CD4-positive, alpha-beta memory T cell (primary cell): ENCODE results near the gene SPON1. TPM values are rescaled to one million over a fixed set of nuclear protein-coding genes. Genes with fewer than 3 reads are reported as not detected.
"Not testable (repeated sequence)": the region's sequence is repeated elsewhere in the genome, so short reads cannot be mapped to it uniquely, and the experiment has no call there.

Source experiments
- CTCF ChIA-PET: fragments of 350-600 bp; sonication (Branson Sonifier 250); formaldehyde crosslinking; loops from one replicate; lab custom pipeline; 2021; ENCODE audit warnings: inconsistent platforms; ENCODE audit not compliant: partially characterized antibody; lab: Charles Lee
- POLR2A ChIA-PET: fragments of 350-600 bp; sonication (Branson Sonifier 250); formaldehyde crosslinking; loops from one replicate; lab custom pipeline; 2021; ENCODE audit not compliant: partially characterized antibody; lab: Charles Lee
- DNase-seq, 5 donors: peaks; one replicate each; pipeline versions ENCODE4 v3.0.0 to v3.0.0-alpha.2; 2020 to 2022; ENCODE audit warnings: mixed read lengths in 1 of 5
- H3K27ac ChIP-seq: one replicate; pipeline ENCODE4 v1.7.0; 2013; ENCODE audit warnings: low read depth, low read length
- H3K27me3 ChIP-seq: 2 replicates; pipeline ENCODE4 v1.7.0; 2013; ENCODE audit warnings: mild to moderate bottlenecking, low read length, moderate library complexity; ENCODE audit not compliant: insufficient read depth
- H3K36me3 ChIP-seq: 2 replicates; pipeline ENCODE4 v1.7.0; 2013; ENCODE audit warnings: mild to moderate bottlenecking, low read length, moderate library complexity; ENCODE audit not compliant: insufficient read depth
- H3K4me1 ChIP-seq: 2 replicates; pipeline ENCODE4 v1.7.0; 2013; ENCODE audit warnings: mild to moderate bottlenecking, low read length, moderate library complexity; ENCODE audit not compliant: insufficient read depth
- H3K4me3 ChIP-seq, 2 donors: one replicate each; pipeline ENCODE4 v1.7.0; 2013; ENCODE audit warnings: low read length in 2 of 2, mild to moderate bottlenecking in 1 of 2
- H3K9me3 ChIP-seq, 2 donors: one replicate each; pipeline ENCODE4 v1.7.0; 2013; ENCODE audit warnings: low read length in 2 of 2, control low read depth in 1 of 2; ENCODE audit not compliant: control insufficient read depth in 1 of 2
- H3K27ac Mint-ChIP-seq, 7 donors: one replicate each; pipeline ENCODE4 v1.8.0; 2020 to 2021; ENCODE audit warnings: mixed read lengths in 7 of 7, mild to moderate bottlenecking in 6 of 7, inconsistent platforms in 3 of 7, moderate library complexity in 3 of 7
- H3K27me3 Mint-ChIP-seq, 2 donors: one replicate each; pipeline ENCODE4 v1.8.0; 2020 to 2021; ENCODE audit warnings: mixed read lengths in 2 of 2
- H3K36me3 Mint-ChIP-seq, 2 donors: one replicate each; pipeline ENCODE4 v1.8.0; 2020 to 2021; ENCODE audit warnings: mixed read lengths in 2 of 2, inconsistent platforms in 1 of 2, mild to moderate bottlenecking in 1 of 2
- H3K4me1 Mint-ChIP-seq, 4 donors: one replicate each; pipeline ENCODE4 v1.8.0; 2020 to 2021; ENCODE audit warnings: mixed read lengths in 4 of 4, mild to moderate bottlenecking in 1 of 4
- H3K4me3 Mint-ChIP-seq, 8 donors: one replicate each; pipeline ENCODE4 v1.8.0; 2020 to 2021; ENCODE audit warnings: mixed read lengths in 8 of 8, mild to moderate bottlenecking in 7 of 8, moderate library complexity in 6 of 8, inconsistent platforms in 3 of 8
- H3K9me3 Mint-ChIP-seq, 8 donors: one replicate each; pipeline ENCODE4 v1.8.0; 2020 to 2021; ENCODE audit warnings: mixed read lengths in 8 of 8, mild to moderate bottlenecking in 5 of 8, inconsistent platforms in 3 of 8, moderate library complexity in 1 of 8
- intact Hi-C: fragments of 100-400 bp; cut with micrococcal nuclease; formaldehyde crosslinking; loops from one replicate; pipeline ENCODE4 v1.15.1; 2023
- polyA plus RNA-seq, 2 donors: library from polyadenylated mRNA; unstranded; fragments of 300-500 nt; fragmentation: Illumina TruSeq; gene quantifications; one replicate each; pipeline ENCODE4 v1.2.3, GENCODE V29; 2021
- total RNA-seq, 2 experiments: library from RNA; stranded (reverse); gene quantifications; one replicate each; pipeline ENCODE4 v1.2.3, GENCODE V29; 2021

Gene SPON1
- total and polyA plus RNA-seq, 4 experiments from 2014 or later, result 2.0 to 60.4 (median 30.6) TPM

DNA sequence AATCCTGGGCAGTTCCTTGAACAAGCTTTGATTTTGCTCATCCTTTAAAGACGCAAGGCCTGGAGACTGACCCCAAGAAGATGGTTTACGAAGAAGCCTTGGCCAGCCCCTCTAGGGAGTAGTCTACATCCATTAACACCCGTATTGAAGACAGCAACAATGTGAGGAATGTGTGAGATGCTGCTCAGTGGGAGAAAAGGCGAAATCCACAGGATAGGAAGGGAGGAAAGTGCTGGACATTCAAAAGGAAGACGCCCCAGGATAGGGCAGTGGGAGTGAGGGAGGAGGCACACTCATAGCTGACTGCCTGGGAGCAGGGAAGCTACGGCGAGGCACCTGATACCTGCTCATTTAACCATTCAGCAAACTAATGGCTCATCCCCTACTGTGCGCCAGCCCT, 282.4 kb downstream of the SPON1 start:
- Mint-ChIP-seq H3K36me3 (no peaks in the 10 kb centered on the region), H3K4me3 (no peak overlapping the region), H3K27ac (no peak overlapping the region), H3K27me3 (no peaks in the 10 kb centered on the region), H3K4me1 (peaks cover 21 to 28% (median 24%) of the 10 kb centered on the region in 4 donors), H3K9me3 (no peaks in the 10 kb centered on the region)
- ChIA-PET CTCF (interaction anchor here (1.3 to 10.7 kb wide), 2 partner anchors 96 to 472 kb away, joined by 3 to 299 read pairs; no protein-coding TSS in a partner anchor), POLR2A (no interaction called here)
- peaks cover 18% of the 10 kb centered on the region for H3K4me1 ChIP-seq
- H3K27me3 ChIP-seq, result no peaks in the 10 kb centered on the region
- H3K36me3 ChIP-seq, result no peaks in the 10 kb centered on the region
- no peaks in the 10 kb centered on the region for H3K9me3 ChIP-seq
- no peak for DNase-seq
- intact Hi-C loops, result no loop called here
- H3K27ac ChIP-seq, result no peak overlapping the region
- no peak overlapping the region for H3K4me3 ChIP-seq

DNA sequence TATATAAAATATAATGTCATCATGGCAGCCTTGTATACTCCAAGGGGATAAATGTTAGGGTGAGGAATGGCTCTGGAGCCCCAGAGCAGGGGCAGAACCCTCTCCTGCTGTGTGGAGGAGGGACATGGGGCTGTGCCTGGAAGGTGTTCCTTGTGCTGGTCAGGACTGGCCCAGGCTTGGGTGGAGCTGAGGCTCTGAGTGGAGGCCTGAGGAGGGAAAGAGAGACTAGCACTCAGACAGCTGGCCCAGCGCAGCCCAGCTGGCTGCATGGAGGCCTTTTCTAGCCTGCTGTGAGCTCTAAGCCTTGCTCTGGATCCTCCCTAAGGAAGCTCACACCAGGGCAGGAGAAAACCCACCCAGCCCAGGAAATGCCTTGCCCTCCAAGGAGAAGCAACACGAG, 282.9 kb downstream of the SPON1 start:
- Histone ChIP-seq H3K9me3 (no peaks in the 10 kb centered on the region), H3K27me3 (no peaks in the 10 kb centered on the region), H3K27ac (no peak overlapping the region), H3K4me3 (no peak overlapping the region), H3K36me3 (no peaks in the 10 kb centered on the region), H3K4me1 (peaks cover 18% of the 10 kb centered on the region)
- intact Hi-C loops, result no loop called here
- ChIA-PET CTCF (interaction anchor here (1.3 to 10.7 kb wide), 2 partner anchors 96 to 472 kb away, joined by 3 to 299 read pairs; no protein-coding TSS in a partner anchor), POLR2A (no interaction called here)
- Mint-ChIP-seq H3K4me1 (peaks cover 21 to 28% (median 24%) of the 10 kb centered on the region in 4 donors), H3K27ac (no peak overlapping the region), H3K27me3 (no peaks in the 10 kb centered on the region), H3K9me3 (no peaks in the 10 kb centered on the region), H3K4me3 (no peak overlapping the region), H3K36me3 (no peaks in the 10 kb centered on the region)
- DNase-seq, result no peak

DNA sequence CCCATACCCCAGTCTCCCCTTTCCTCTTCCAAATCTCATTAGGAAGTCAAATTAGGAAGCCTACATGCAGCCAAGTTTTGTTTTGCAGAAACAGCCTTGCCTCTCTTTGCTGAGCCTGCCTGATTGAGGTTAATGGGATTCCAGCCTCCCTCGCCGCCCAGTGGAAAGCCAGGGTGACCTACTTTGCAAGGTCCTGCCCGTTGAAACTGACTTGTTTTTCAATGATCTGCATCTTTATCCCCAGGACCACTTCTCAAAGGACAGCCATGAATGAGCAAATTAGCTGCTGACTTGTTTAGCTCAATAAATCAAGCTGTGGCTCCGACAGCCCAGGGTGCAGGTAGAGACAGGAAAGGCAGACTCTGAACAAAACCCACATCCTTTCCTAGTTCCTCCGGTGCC, 286.1 kb downstream of the SPON1 start:
- H3K27me3 ChIP-seq, result no peaks in the 10 kb centered on the region
- H3K36me3 ChIP-seq, result no peaks in the 10 kb centered on the region
- Mint-ChIP-seq H3K27me3 (no peaks in the 10 kb centered on the region), H3K4me1 (peaks cover 21 to 28% (median 24%) of the 10 kb centered on the region in 4 donors), H3K9me3 (no peaks in the 10 kb centered on the region), H3K4me3 (peak overlapping the region; percentile 68 to 87 (median 72)), H3K27ac (peak overlapping the region in 6 of 7 donors; percentile 6 to 81 (median 44)), H3K36me3 (no peaks in the 10 kb centered on the region)
- ChIA-PET CTCF (interaction anchor here (0.8 to 10.7 kb wide), 12 partner anchors 10 to 761 kb away, joined by 3 to 299 read pairs (median 6); no protein-coding TSS in a partner anchor), POLR2A (interaction anchor here (1.0 to 1.4 kb wide), 2 partner anchors 472 to 476 kb away, joined by 4 to 7 read pairs; no protein-coding TSS in a partner anchor)
- peak in 2 of 5 donors; percentile 32 for DNase-seq
- no peak overlapping the region for H3K27ac ChIP-seq
- H3K9me3 ChIP-seq, result no peaks in the 10 kb centered on the region
- intact Hi-C loops, result loop anchor here (2.0 kb wide), 2 partner anchors 60 to 100 kb away; no protein-coding TSS in a partner anchor
- peak overlapping the region in 1 of 2 donors; percentile 42 for H3K4me3 ChIP-seq
- peaks cover 18% of the 10 kb centered on the region for H3K4me1 ChIP-seq

DNA sequence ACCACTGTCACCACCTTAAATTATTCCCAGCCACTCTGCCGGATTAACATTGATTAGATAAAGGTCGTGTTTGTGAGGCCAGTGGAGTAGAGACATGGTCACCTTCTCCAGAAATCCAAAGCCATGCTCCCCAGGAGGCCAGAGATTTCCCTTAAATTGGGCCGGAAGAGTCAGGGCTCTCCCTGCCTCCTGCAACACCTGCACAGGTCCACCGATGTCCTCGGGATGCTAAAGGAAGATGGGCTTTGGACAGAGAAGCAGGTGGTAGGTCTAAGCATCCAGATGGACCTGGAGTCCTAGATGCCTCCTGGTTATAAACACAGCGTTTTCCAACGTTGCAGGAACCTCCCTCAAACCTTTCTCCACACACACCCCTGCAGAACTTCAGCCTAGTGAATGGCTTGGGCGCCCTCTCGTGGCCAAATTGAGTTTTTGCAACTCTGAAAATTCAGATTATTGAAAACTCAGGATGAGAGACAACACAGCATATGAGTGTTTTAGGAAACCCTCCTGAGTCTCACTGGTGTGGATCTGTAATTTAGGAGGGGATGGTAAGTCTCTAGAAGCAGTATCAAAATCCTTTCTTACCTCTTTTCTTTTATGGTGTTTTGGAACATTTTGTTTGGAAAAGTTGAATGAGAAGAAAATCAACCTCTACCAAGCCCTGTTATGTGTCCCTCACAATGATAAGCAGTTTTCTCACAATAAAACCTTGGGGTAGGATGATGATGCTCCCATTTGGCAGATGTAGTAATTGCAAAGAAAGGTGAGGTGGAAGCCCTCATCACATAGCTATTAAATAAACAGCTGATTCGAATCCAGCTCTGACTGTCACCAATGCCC, 286.8 kb downstream of the SPON1 start:
- peak overlapping the region in 1 of 2 donors; percentile 42 for H3K4me3 ChIP-seq
- H3K36me3 ChIP-seq, result no peaks in the 10 kb centered on the region
- H3K27ac Mint-ChIP-seq, result peak overlapping the region in 5 of 7 donors; percentile 6 to 50 (median 38)
- H3K4me1 ChIP-seq, result peaks cover 18% of the 10 kb centered on the region
- H3K9me3 Mint-ChIP-seq, result no peaks in the 10 kb centered on the region
- no peaks in the 10 kb centered on the region for H3K9me3 ChIP-seq
- peak; percentile 56 to 69 (median 63) for DNase-seq
- no peaks in the 10 kb centered on the region for H3K36me3 Mint-ChIP-seq
- ChIA-PET POLR2A (interaction anchor here (1.0 to 1.4 kb wide), 2 partner anchors 473 to 477 kb away, joined by 4 to 7 read pairs; no protein-coding TSS in a partner anchor), CTCF (interaction anchor here (0.7 to 10.7 kb wide), 27 partner anchors 9 to 762 kb away, joined by 3 to 299 read pairs (median 4); partner anchors contain the start of gene SPON1)
- intact Hi-C loops, result loop anchor here (1.0 to 2.0 kb wide), 6 partner anchors 59 to 477 kb away; no protein-coding TSS in a partner anchor
- no peaks in the 10 kb centered on the region for H3K27me3 Mint-ChIP-seq
- no peak overlapping the region for H3K27ac ChIP-seq
- no peaks in the 10 kb centered on the region for H3K27me3 ChIP-seq
- peaks cover 21 to 28% (median 24%) of the 10 kb centered on the region in 4 donors for H3K4me1 Mint-ChIP-seq
- H3K4me3 Mint-ChIP-seq, result peak overlapping the region; percentile 68 to 87 (median 72)

DNA sequence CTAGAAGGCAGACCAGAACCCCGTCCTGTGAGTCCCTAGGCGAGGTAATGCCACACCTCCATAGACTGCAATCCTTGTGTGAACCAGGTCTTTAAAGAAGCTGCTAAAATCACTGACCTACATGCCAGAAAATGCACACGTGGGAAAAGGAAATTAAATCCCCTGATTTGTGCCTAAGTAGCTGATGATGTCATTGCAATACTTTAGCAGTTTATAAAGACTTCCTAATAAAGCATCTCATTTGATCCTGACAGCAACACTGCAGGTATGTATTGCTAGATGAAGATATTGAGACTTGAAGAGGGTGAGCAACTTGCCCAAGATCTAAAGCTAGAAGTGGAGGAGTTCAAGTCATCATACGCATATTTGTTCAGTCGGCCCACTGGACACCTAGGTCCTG, 289.2 kb downstream of the SPON1 start:
- Histone ChIP-seq H3K4me1 (peaks cover 18% of the 10 kb centered on the region), H3K36me3 (no peaks in the 10 kb centered on the region), H3K27me3 (no peaks in the 10 kb centered on the region), H3K9me3 (no peaks in the 10 kb centered on the region), H3K4me3 (no peak overlapping the region), H3K27ac (no peak overlapping the region)
- Mint-ChIP-seq H3K36me3 (peaks cover 0 to 7% of the 10 kb centered on the region in 2 donors), H3K4me1 (peaks cover 19 to 25% (median 23%) of the 10 kb centered on the region in 4 donors), H3K27me3 (no peaks in the 10 kb centered on the region), H3K4me3 (no peak overlapping the region), H3K9me3 (no peaks in the 10 kb centered on the region), H3K27ac (no peak overlapping the region)
- ChIA-PET POLR2A (interaction anchor here (1.3 kb wide), 1 partner anchor 479 kb away, joined by 3 read pairs; no protein-coding TSS in a partner anchor), CTCF (interaction anchor here (0.8 to 10.7 kb wide), 7 partner anchors 203 to 479 kb away, joined by 3 to 299 read pairs (median 3); no protein-coding TSS in a partner anchor)
- intact Hi-C loops, result no loop called here
- DNase-seq, result no peak

DNA sequence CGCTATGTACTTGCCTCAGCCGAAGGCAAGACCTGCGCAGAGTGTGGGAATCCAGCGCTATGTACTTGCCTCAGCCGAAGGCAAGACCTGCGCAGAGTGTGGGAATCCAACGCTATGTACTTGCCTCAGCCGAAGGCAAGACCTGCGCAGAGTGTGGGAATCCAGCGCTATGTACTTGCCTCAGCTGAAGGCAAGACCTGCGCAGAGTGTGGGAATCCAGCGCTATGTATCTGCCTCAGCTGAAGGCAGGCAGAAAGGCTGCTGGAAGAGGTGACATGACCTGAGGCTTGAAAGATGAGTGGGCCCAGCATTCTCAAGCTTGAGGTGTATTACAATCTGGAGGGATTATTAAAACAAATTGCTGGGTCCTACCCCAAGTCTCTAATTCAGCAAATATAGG, 290.0 kb downstream of the SPON1 start:
- peaks cover 17 to 21% (median 20%) of the 10 kb centered on the region in 4 donors for H3K4me1 Mint-ChIP-seq
- H3K36me3 Mint-ChIP-seq, H3K27ac Mint-ChIP-seq, DNase-seq, H3K36me3 ChIP-seq, POLR2A ChIA-PET, H3K9me3 ChIP-seq, H3K27me3 Mint-ChIP-seq, H3K4me3 ChIP-seq, H3K27ac ChIP-seq, intact Hi-C loops, H3K9me3 Mint-ChIP-seq, H3K4me3 Mint-ChIP-seq, H3K27me3 ChIP-seq: not testable (repeated sequence)
- peaks cover 18% of the 10 kb centered on the region for H3K4me1 ChIP-seq
- CTCF ChIA-PET, result interaction anchor here (1.3 to 10.7 kb wide), 3 partner anchors 203 to 480 kb away, joined by 3 to 299 read pairs (median 38); no protein-coding TSS in a partner anchor

DNA sequence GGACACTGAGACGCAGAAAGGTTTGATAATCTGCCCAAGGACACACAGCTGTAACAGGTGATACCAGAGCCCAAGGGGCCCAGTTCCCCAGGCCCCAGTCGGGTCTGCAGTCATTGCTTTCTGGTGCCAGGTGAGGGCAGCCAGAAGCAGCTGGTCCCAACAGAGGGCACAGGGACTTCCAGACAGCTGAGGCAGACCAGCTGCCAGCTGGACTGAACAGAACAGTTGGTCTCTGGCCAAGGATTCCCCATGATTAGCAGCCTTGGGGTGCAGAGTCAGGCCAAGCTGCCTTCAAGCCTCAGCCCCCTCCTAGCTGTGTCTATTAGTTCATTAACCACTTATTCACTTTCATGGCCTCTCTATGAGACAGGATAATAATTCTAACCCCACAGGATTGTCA, 290.9 kb downstream of the SPON1 start:
- H3K4me1 Mint-ChIP-seq, result peaks cover 10 to 12% (median 11%) of the 10 kb centered on the region in 4 donors
- no peak overlapping the region for H3K27ac ChIP-seq
- peaks cover 0 to 7% of the 10 kb centered on the region in 2 donors for H3K36me3 Mint-ChIP-seq
- H3K4me3 ChIP-seq, result no peak overlapping the region
- H3K4me3 Mint-ChIP-seq, result no peak overlapping the region
- ChIA-PET CTCF (interaction anchor here (0.8 to 10.7 kb wide), 5 partner anchors 8 to 480 kb away, joined by 3 to 299 read pairs (median 3); no protein-coding TSS in a partner anchor), POLR2A (no interaction called here)
- no peaks in the 10 kb centered on the region for H3K27me3 Mint-ChIP-seq
- H3K9me3 ChIP-seq, result no peaks in the 10 kb centered on the region
- no peaks in the 10 kb centered on the region for H3K36me3 ChIP-seq
- H3K9me3 Mint-ChIP-seq, result no peaks in the 10 kb centered on the region
- DNase-seq, result no peak
- H3K4me1 ChIP-seq, result peaks cover 10% of the 10 kb centered on the region
- no peak overlapping the region for H3K27ac Mint-ChIP-seq
- H3K27me3 ChIP-seq, result no peaks in the 10 kb centered on the region
- intact Hi-C loops, result no loop called here
